HG02973 (cell line): ENCODE measurements around the gene GPI.

ENCODE experiments used
- ATAC-seq: cut with Tn5 transposase; IDR thresholded peaks from one replicate; pipeline ENCODE4 v1.9.1; 2021; ENCODE audit warnings: moderate library complexity; ENCODE audit not compliant: unreplicated experiment

Gene GPI

DNA sequence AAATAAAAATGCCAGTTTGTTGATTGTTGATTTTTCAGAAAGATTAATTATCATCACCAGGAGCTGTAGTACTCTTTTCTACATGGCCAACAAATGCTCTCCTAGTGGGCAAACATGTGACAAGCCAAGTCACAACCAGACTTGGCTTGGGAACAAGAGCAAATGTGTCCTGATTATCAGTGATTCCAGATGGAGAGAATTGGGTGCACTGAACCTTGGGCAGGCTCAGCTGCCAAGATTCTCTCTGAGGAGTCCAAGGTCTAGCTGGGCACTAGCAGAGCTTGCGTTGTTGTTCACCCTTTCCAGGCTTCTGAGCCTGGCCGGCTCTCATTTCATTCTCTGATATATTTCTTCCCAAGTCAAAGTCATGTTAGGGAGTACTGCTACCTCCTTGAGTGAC lies 27.3 kb upstream of the GPI start:
- ATAC-seq = no peak

DNA sequence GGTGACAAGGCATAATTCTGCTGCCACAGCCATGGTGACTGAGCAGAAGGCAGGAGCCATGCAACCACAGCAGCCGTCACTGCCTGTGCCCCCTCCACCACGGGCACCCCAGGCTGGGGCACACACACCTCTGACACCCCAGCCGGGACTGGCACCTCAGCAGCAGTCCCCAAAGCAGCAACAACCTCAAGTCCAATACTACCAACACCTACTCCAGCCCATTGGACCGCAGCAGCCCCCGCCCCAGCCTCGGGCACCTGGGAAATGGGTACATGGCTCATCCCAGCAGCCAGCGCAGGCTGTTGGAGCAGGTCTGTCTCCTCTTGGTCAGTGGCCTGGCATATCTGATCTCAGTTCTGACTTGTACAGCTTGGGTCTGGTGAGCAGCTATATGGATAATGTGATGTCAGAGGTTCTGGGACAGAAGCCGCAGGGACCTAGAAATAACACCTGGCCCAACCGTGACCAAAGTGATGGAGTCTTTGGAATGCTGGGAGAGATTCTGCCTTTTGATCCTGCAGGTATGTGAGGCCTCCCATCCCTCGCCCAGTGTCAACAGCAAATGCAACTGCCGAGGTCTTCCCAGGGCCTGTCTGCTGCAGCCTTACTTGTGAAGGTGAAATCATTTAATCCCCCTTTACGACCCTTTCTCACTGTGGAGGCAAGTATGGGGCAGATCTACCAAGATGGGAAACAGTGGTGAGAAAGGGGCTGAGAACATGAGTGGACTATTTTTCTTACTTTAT lies 22.9 kb upstream of the GPI start:
- ATAC-seq = no peak

DNA sequence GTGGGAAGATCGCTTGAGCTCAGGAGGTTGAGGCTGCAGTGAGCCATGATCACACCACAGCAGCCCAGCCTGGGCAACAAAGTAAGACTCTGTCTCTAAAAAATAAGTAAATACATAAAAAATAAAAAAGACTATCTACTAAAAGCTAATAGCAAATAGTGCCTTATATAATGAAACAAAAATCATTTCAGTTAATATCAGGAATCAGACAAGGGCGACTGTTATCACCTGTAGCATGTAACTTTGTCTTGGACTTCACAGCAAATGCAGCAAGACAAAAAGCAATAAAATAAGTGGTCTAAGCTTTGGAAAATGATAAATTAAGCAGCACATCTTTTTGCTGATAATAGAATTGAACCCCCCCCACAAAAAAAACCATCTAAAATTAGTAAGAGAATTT lies 21.2 kb upstream of the GPI start:
- ATAC-seq = no peak

DNA sequence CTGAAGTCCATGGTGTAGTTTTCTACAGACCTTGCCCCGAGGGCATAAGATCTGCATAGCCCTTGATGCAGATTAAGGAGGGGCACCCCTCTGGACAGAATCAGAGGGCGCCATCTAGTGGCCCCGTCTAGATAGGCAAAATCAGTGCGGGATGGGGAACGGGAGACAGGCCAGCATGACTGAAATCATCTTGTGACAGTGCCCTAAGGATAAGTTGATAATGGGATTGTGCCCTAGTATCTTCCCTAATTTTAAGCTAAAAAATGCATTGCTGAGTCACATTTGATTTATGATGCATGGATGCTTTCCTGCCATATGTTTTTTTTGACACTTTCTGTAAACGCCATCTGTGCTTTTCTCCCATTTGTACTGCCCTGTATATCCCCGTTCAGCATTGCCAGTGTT lies 19.0 kb upstream of the GPI start:
- no peak for ATAC-seq

DNA sequence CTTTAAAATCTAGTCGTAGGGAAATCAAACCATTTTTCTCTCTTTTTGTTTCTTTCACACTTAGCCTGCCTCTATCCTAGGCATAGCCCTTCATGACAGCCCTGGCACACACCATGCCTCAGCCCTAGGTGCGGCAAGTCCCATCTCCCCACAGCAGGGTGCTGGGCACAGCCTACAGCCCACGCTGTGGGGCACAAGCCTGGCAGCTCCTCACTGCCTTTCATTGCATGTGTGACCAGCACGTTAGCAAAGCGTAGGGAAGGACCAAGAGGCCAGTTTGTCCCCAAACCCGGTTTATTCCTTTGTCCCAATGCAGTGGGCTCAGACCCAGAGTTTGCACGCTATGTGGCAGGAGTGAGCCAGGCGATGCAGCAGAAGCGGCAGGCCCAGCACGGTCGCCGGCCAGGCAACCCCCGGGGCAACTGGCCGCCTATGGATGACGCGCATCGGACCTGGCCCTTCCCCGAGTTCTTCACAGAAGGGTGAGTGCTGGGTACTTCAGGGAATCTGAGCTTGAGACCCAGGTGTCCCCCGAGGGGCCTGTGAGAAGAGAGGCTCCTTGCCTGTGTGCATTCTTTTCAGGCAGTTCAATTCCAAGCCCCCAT lies 17.3 kb upstream of the GPI start:
- no peak for ATAC-seq

DNA sequence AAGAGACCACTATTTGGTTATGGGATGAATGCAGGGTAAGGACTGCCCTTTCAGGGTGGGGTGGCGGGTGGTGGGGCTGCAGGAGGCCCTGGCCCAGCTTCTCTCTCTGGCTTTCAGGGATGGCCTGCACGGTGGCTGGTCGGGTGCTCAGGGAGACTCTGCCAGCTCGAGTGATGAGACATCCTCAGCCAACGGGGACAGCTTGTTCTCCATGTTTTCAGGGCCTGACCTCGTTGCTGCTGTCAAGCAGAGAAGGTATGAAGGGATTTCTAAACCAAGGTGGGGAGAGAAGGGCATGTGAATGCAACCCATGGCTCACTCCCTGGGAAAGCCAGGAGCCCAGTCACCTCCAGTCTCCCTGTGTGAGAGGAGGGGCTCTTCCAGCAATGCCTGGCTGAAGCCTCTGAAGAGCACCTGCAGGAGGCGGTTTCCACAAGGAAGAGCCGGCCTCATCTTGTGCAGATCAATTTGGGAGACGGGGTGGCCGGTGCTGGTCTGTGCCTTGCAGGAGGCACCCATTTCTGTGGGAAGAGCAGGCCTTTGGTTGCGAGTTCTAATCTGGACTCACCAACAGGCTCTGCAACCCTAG lies 16.0 kb upstream of the GPI start:
- ATAC-seq = no peak

DNA sequence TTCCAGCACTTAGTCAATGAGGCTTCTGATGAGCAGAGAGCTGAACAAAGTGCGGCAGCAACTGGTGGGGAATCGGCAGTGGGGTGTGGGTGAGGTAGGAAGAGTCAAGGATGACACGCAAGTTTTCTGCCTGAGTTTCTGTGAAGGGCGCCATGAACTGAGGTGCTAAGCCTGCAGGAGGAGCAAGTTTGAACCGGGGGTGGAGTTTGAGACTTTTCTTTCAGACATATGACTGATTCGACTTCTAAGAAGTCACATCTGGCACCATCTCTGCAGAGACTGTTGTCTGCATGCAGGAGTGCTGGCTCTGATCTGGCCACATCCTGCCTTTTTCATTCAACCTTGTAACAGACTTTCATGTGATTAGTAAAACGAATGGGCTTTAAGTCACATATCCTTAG lies 14.8 kb upstream of the GPI start:
- no peak for ATAC-seq

DNA sequence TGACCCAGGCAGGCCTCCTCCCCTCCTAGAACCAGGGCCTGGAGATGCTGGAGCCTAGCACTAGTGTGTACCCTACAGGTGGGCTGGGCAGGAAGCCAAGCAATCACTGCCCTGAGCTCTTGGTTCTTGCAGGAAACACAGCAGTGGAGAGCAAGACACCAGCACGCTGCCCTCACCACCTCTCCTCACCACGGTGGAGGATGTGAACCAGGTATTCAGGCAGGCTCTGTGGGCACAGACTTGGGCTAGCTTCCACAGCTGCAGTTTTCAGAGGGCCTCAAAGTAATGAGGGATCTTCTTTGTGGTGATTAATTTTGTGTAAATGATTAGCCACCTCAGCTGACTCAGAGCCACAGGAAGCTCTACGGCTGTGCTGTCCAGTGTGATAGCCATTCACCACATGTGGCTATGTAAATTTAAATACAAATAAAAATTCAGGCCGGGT lies 13.6 kb upstream of the GPI start:
- no peak for ATAC-seq

DNA sequence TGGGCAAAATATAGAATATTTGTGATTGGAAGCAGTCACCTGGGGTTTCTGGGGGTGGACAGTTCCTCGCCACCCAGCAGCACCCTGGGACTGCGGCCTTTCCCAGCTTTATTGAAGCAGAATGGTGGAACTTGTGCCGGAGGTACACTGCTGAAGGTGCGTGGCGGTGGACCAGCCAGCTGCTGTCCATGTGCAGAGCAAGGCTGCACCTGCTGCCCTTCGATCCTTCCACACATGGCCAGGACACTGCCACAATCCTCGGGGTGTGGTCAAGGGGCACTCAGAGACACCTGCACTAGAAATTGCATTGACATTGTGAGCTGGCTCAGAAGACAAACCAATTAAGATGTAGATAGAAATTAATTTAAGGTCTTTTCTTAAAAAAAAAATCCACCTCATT lies 11.4 kb upstream of the GPI start:
- no peak for ATAC-seq

DNA sequence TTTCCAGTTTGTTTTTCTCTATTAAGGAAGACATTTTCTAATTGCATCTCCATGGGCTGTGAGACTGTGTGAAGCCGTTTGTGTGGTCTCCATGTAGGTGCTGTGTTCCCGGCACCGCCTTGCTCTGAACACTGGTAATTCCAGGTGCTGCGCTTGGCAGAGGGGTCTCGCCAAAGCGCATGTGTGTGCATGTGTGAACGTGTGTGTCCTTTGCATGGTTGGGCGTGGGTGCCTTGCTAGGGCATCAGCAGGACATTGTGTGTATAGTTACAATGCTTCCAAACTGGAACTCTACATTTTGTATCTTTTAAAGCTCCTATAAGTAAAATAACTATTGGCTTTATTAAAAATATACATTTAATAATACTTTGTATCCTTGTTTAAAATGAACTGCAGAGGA lies 9.8 kb upstream of the GPI start:
- ATAC-seq = no peak

DNA sequence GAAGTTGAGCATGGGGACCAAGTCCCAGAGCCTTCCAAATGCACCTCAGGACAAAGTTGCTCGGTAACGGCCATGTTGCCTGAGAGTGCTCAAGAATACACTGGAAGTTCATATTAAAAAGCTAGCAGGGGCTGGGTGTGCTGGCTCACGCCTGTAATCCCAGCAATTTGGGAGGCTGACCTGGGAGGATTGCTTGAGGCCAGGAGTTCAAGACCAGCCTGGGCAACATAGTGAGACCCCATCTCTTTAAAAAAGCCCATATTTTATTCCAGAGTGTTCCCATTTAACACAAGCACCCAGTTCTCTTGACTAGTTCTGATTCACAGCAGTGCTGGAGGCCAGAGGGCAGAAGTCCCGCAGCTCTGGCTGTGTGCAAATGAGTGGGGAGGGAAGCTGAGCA lies 8.1 kb upstream of the GPI start:
- no peak for ATAC-seq

DNA sequence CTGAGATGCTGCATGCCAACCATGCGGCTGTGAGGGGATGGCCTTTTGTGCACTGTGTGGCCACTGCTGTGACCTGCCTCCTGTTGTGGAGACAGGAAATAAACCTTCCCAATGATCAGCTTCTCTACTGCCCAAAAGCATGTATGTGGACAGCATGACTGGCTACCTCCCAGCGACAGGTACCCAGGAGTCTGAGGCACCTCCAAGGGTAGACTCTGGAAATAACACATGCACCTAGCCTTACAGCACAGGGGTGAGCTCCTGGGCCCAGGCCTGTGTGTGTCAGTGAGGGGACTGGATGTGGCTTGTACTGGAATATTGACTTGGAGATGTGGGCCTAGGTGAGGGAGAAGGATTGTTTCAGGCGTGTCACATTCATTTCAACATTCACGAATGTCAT lies 7.6 kb upstream of the GPI start:
- no peak for ATAC-seq

DNA sequence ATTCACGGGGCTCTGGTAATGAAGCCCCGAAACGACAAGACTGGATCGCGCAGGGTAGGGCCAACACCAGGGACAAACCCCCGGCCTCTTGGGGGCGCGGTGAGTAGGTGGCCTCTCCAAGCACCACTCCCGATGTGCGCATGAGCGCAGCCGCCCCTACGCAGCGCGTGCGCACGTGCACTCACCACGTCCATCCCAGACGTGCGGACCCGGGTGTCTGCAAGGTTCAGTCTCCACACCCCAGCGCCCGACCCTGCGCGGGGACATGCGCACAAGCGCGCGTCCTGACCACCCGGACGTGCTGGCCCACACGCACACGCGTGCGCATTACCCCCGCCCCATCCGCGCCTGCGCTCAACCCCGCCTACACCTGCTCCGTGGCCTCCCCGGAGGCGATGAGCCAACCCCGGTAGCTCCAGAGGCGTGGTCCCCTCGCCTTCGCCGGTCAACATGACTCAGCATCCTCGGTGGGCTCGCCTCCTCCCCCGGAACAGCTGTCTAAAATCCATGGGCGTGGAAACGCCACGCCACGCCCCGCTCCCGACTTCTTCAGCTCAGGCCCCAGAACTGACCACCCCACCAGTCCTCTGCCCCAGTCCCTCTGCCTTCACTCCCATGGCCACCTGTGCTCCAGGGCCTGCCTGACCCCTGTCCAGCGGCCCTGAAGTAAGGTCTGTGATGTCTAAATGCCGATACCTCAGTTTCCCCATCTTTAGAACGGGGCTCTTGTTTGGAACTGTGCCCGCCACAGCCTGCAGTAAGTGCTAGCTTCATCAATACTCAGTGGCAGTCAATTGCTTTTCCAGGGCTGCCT lies 5.6 kb upstream of the GPI start:
- ATAC-seq = peak; percentile 85

DNA sequence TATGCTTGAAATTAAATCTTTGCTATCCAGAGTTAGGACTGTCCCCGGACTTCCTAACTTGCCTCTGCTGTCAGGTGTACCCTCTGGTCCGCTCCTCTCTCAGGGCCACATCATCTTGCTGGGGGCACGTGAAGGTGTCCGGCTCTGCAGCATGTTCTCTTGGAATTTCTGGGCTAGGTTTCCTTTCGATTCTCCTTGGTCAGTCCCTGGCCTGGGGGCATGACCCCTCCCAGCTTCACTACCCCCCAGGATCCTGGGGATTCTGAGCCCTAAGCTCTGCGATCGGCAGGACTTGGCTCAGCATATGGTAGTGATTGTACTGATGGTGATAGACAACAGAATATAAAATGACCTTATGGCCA lies 5.1 kb upstream of the GPI start:
- ATAC-seq = no peak

DNA sequence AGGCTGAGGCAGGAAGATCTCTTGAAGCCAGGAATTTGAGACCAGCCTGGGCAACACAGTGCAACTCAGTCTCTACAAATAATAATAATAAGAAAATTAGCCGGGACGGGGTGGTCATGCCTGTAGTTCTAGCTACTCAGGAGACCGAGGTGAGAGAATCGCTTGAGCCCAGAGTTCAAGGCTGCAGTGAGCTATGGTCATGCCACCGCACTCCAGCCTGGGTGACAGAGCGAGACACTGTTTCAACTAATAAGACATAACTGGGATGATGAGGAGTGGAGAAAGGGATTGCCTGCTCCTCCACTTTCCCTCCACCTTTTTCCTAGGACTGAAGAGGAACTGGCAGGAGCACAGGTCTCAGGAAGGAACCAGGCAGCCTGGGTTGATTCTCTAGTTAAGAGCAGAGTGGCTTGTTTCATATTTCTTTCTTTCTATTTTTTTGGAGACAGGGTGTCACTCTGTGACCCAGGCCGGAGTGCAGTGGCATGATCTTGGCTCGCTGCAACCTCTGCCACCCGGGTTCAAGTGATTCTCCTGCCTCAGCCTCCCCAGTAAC lies 4.6 kb upstream of the GPI start:
- ATAC-seq = no peak

DNA sequence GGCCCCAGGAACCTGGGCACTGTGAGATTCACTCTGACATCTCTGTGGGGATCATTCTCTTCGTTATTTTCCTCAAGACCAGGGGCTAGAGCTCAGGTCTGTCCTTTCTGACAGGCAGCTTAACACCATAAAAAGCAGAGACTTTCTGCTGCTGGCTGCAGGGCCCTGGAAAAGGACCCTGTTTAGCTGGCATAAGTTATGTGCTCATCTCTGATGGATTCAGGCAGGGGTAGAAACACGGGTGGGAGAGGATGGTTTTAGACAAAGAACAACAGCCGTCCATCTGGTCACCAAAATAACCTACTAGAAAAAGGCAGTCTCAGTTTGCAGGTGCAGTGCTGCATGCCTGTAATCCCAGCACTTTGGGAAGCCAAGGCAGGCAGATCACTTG lies 2.3 kb upstream of the GPI start:
- no peak for ATAC-seq

DNA sequence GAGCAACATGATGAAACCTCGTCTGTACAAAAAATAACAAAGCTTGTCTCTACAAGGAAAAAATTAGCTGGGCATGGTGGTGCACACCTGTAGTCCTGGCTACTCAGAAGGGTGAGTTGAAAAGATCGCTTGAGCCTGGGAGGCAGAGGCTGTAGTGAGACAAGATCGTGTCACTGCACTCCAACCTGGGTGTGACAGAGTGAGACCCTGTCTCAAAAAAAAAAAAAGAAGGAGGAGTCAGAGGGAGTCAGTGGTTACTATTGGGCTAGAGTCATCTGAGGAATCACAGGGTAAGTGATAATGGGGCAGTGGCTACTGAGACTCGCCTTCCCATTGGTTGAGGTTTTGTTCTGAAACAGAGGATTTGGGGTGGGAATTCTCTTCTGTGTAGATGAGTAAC lies 1.9 kb upstream of the GPI start:
- no peak for ATAC-seq

DNA sequence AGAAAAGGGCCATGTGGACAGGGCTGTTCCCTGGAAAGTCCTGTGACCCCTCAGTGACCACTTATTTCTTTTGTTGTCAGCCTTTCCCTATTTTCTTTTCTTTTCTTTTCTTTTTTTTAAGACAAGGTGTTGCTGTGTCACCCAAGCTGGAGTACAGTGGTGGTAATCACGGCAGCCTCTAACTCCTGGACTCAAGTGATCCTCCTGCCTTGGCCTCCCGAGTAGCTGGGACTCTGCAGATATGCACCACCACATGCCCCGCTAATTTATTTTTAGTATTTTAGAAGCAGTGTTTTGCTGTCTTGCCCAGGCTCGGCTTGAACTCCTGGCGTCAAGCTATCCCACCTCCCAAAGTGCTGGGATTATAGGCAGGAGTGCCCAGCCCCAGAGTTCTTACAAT lies 1.1 kb upstream of the GPI start:
- no peak for ATAC-seq

DNA sequence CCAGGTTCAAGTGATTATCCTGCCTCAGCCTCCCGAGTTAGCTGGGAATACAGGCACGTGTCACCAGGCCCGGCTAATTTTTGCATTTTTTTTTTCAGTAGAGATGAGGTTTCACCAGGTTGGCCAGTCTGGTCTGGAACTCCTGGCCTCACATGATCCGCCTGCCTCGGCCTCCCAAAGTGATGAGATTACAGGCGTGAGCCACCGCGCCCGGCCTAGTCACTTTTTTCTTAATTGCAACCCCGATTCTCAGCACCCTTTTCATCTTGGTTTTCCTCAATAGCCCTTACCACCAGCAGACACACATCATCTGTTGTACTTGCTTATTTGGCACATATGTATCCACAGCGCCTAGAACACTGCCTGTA lies 550 bp upstream of the GPI start:
- ATAC-seq = no peak

DNA sequence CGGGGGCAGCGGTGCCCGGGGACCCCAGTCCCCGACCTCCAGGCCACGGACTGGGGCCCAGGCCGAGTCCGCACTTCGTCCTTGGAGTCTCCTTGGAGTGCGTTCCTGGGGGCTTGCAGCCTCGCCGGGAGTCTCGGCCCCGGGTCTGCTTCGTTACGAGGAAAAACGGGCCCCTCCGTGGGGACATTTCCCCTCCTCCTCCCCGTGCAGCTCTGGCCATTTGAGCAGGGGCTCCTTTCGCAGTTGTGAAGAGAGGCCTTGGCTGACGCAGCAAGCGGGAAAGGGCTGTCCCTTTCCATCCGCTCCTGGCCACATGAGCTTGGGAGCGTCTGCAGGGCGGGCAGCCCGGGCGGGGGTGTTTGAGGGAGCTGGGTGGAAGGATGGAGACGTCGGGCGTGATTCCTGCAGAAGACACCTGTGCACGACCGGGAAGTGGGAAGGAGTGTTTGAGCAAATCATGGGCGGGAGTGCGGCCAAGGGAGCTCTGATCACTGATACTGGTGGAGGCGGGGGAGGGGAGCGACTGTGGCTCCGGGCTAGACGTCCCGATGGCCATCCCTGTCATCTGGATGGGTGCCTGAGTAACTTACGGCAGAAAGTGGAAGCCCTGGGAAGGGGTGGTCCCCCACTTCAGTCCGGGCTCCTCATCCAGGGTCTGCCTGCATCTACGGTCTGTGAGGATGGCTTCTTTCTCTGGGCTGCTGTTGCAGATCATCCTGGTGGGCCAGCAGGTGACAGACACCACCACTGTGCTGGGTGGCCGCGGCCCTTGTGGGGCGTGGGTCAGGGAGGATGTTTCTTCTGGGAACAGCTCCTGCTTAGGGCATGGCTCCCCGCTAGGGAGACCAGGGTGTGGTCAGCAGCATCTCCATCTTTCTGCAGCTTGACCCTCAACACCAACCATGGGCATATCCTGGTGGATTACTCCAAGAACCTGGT lies 736 bp downstream of the GPI start:
- peak; percentile 9 for ATAC-seq
